ENCODE data around the gene TRIM60. TPM values are rescaled to one million over a fixed set of nuclear protein-coding genes. Genes with fewer than 3 reads are reported as not detected.

Gene TRIM60
- total RNA-seq, 1 donor from 2014 or later, result not detected

DNA sequence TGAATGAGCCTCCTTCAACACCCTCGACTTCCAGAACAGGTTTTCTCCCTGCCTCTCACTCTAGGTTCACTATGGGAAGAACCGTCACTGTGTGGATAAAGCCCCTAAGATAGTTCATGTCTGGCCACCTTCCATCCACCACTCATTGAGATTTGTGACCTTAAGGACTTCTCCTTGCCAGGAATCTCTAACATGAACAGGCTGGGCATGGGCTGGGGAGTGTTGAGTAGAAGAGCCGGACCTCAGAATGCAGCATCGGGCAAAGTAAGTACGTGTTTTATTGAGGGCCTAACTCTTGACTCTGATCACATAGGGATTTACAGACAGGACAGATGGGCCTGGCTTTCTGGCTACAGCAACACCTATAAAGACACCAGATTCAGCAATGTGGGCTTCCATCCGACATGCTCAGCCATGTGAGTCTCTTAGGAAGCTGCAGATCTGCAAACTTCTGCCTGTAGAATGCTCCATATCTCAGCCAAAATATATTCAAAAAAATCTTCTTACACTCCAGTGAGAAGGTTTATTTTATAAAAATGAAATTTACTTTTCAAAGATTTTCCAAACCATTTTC is 26.4 kb upstream of the TRIM60 start:
- H3K27me3 ChIP-seq (ENCODE audit: low read depth), result no peaks in the 10 kb centered on the region
- no peak for DNase-seq
- H3K36me3 ChIP-seq, result no peaks in the 10 kb centered on the region
- TF ChIP-seq, protein P1, sequence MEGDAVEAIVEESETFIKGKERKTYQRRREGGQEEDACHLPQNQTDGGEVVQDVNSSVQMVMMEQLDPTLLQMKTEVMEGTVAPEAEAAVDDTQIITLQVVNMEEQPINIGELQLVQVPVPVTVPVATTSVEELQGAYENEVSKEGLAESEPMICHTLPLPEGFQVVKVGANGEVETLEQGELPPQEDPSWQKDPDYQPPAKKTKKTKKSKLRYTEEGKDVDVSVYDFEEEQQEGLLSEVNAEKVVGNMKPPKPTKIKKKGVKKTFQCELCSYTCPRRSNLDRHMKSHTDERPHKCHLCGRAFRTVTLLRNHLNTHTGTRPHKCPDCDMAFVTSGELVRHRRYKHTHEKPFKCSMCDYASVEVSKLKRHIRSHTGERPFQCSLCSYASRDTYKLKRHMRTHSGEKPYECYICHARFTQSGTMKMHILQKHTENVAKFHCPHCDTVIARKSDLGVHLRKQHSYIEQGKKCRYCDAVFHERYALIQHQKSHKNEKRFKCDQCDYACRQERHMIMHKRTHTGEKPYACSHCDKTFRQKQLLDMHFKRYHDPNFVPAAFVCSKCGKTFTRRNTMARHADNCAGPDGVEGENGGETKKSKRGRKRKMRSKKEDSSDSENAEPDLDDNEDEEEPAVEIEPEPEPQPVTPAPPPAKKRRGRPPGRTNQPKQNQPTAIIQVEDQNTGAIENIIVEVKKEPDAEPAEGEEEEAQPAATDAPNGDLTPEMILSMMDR (IDR thresholded peaks at IDR 0.05), result no peak
- H3K27ac ChIP-seq, result no peak overlapping the region
- no peak overlapping the region for H3K4me3 ChIP-seq
- no peak for ATAC-seq
- H3K4me1 ChIP-seq, result no peaks in the 10 kb centered on the region
- intact Hi-C loops (cut with DNase I), result no loop called here
- H3K9me3 ChIP-seq, result no peaks in the 10 kb centered on the region

DNA sequence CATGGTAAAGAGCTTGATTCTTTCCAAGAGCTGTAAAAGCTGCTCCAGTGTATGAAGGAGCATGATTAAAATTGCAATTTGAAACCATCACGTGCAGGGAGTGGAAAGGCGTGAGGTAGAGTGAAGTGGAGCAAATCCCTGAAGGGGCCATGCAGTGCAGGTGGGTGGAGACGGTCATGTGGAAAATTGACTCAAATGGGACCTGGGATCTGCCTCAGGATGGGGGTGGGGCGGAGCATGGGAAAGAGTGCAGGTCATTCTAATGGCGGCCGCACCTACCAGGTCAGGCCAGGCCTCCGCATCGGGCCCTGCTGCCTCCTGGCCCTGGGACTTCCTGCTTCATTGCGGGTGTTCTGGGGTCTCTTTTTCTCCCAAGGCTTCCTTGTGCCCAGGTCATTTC is 25.3 kb upstream of the TRIM60 start:
- Histone ChIP-seq H3K27ac (no peak overlapping the region), H3K36me3 (no peaks in the 10 kb centered on the region), H3K27me3 (ENCODE audit: low read depth) (no peaks in the 10 kb centered on the region), H3K9me3 (no peaks in the 10 kb centered on the region), H3K4me3 (no peak overlapping the region), H3K4me1 (no peaks in the 10 kb centered on the region)
- no peak for ATAC-seq
- TF ChIP-seq, protein P1 (IDR thresholded peaks at IDR 0.05), result no peak
- DNase-seq, result no peak
- intact Hi-C loops (cut with DNase I), result no loop called here

DNA sequence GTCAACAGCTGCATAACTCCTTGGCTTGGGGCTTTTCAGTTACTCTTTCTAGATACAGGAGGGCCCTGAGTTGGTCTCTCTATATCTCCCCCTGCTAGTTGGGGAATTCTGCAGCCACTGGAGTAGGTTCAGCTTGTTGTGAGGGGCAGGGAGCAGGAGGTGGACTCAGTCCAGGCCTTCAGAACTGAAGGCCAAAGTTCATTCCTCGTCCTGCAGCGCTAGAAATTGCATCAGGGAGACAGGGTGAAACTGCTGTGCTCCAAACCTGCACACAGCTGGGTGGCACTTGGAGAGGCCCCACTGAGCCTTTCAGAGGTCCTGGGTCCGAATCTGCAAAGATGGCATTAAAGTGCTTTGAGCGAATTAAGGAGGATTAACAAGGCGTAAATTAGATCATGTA is 24.9 kb upstream of the TRIM60 start:
- TF ChIP-seq, protein P1 (IDR thresholded peaks at IDR 0.05), result no peak
- H3K4me1 ChIP-seq, result no peaks in the 10 kb centered on the region
- no peak overlapping the region for H3K4me3 ChIP-seq
- H3K9me3 ChIP-seq, result no peaks in the 10 kb centered on the region
- no peaks in the 10 kb centered on the region for H3K36me3 ChIP-seq
- no peak overlapping the region for H3K27ac ChIP-seq
- DNase-seq (no peak), ATAC-seq (no peak)
- intact Hi-C loops (cut with DNase I), result no loop called here
- H3K27me3 ChIP-seq (ENCODE audit: low read depth), result no peaks in the 10 kb centered on the region

DNA sequence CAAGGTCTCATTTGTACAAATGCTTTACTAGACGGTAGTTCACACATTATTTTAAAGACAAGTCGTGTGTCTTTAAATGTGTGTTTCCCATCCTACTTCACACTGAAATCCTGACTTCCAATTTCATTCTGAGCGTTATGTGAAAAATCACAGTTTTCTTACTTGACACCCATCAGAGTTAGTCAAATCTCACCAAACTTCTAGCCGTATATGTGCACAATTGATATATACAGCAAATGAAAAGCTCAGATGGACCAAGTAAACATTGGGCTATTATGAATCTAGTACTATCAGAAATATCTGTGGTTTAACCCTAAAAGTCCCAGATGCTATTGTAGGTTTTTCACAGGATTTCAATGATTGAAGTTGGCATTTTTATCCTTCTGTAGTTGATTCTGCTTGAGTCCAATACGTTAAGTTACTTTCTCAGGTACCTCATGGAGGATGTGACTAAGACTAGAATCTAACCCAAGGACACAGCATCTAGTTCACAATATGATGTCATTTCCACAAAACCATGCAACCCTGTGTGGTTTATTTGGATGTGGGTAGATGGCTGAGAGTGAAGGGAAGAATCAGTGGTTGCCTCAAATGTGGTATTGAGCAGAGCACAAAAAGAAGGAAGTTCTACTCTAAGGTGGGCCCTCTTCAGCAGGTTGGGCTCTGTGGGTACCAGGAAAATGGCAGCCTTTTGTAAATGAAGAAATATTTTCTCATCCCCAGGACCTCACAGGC is 22.1 kb upstream of the TRIM60 start:
- intact Hi-C loops (cut with DNase I), result no loop called here
- H3K27ac ChIP-seq, result no peak overlapping the region
- H3K4me3 ChIP-seq, result no peak overlapping the region
- no peaks in the 10 kb centered on the region for H3K4me1 ChIP-seq
- no peak for DNase-seq
- H3K36me3 ChIP-seq, result no peaks in the 10 kb centered on the region
- no peaks in the 10 kb centered on the region for H3K9me3 ChIP-seq
- TF ChIP-seq, protein P1 (IDR thresholded peaks at IDR 0.05), result no peak
- ATAC-seq, result no peak
- no peaks in the 10 kb centered on the region for H3K27me3 ChIP-seq (ENCODE audit: low read depth)

DNA sequence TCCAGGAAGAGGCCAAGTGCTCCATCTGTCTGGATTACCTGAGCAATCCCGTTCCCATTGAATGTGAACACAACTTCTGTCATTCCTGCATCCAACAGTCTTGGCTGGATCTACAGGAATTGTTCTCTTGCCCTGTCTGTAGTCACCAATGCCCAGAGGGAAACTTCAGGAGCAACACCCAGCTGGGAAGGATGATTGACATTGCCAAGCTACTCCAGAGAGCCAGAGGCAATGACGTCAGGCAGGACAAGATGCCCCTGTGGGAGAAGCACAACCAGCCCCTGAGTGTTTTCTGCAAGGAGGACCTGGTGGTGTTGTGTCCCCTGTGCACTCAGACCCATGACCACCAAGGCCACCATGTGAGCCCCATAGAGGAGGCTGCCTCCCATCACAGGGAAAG is 21.3 kb upstream of the TRIM60 start:
- H3K4me1 ChIP-seq, result no peaks in the 10 kb centered on the region
- H3K27me3 ChIP-seq (ENCODE audit: low read depth), result no peaks in the 10 kb centered on the region
- TF ChIP-seq, protein P1 (IDR thresholded peaks at IDR 0.05), result no peak
- ATAC-seq (no peak), DNase-seq (no peak)
- H3K9me3 ChIP-seq, result no peaks in the 10 kb centered on the region
- H3K36me3 ChIP-seq, result no peaks in the 10 kb centered on the region
- intact Hi-C loops (cut with DNase I), result no loop called here
- H3K4me3 ChIP-seq, result no peak overlapping the region
- H3K27ac ChIP-seq, result no peak overlapping the region

All from lower lobe of right lung (tissue), 2 donors.